Measurements from ENCODE around the gene ERG. TPM values are rescaled to one million over a fixed set of nuclear protein-coding genes. Genes with fewer than 3 reads are reported as not detected.
A peak's percentile ranks its signal among the peaks of the same experiment; 100 is the strongest.

ERG gene
- total and polyA plus RNA-seq, 9 of the 15 experiments (the other 6 are each of a cell fraction or from before 2014, with no cell fraction given), result 0.06 TPM; not detected in 8

DNA sequence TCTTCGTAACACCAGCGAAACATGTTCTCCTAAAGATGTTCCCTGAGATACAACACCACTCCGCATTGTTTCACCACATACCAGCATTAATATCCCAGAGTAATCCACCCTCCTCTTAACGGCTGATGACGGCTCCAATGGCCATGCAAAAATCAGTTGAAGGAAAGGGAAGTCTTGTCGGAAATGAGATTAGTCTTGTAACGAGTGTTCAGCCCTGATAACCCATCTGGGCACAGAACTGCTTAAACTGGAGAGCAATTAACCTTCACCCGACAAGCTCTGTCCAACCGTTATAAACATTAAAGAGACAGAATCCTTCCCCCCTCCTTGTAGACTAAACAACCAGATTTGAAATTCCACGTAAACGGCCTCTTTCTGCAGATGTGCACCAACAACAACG, 21.9 kb downstream of the ERG start (continued):
- TF ChIP-seq MAX (CRISPR knock-in tag; IDR thresholded peaks at IDR 0.05) (no peak), SRSF3 (IDR thresholded peaks at IDR 0.05; ENCODE audit: insufficient read depth, low read length) (no peak), POLR2AphosphoS2 (IDR thresholded peaks at IDR 0.05; ENCODE audit: low read length) (no peak), MAFK (IDR thresholded peaks at IDR 0.05; ENCODE audit: low read length) (no peak), ZNF668 (CRISPR knock-in tag; IDR thresholded peaks at IDR 0.05) (no peak), NCOA6 (IDR thresholded peaks at IDR 0.05) (no peak), TCF3 (CRISPR knock-in tag; IDR thresholded peaks at IDR 0.05) (peak; percentile 90), SP2 (IDR thresholded peaks at IDR 0.05; ENCODE audit: extremely low read depth, low read depth, low read length, poor library complexity, severe bottlenecking) (no peak), ZHX1 (conservative IDR thresholded peaks at IDR 0.05; ENCODE audit: low read length) (no peak), SPI1 (IDR thresholded peaks at IDR 0.05; ENCODE audit: borderline replicate concordance, low read depth, low read length) (peak; percentile 83), HES1 (IDR thresholded peaks at IDR 0.05; ENCODE audit: low read depth) (peak; percentile 93), TBP (optimal IDR thresholded peaks at IDR 0.05; ENCODE audit: low read depth, low read length) (no peak), SMAD4 (CRISPR knock-in tag; conservative IDR thresholded peaks at IDR 0.05) (peak; percentile 100), KAT2B (IDR thresholded peaks at IDR 0.05; ENCODE audit: low read depth, low read length) (no peak)
- TF ChIP-seq, protein P1, sequence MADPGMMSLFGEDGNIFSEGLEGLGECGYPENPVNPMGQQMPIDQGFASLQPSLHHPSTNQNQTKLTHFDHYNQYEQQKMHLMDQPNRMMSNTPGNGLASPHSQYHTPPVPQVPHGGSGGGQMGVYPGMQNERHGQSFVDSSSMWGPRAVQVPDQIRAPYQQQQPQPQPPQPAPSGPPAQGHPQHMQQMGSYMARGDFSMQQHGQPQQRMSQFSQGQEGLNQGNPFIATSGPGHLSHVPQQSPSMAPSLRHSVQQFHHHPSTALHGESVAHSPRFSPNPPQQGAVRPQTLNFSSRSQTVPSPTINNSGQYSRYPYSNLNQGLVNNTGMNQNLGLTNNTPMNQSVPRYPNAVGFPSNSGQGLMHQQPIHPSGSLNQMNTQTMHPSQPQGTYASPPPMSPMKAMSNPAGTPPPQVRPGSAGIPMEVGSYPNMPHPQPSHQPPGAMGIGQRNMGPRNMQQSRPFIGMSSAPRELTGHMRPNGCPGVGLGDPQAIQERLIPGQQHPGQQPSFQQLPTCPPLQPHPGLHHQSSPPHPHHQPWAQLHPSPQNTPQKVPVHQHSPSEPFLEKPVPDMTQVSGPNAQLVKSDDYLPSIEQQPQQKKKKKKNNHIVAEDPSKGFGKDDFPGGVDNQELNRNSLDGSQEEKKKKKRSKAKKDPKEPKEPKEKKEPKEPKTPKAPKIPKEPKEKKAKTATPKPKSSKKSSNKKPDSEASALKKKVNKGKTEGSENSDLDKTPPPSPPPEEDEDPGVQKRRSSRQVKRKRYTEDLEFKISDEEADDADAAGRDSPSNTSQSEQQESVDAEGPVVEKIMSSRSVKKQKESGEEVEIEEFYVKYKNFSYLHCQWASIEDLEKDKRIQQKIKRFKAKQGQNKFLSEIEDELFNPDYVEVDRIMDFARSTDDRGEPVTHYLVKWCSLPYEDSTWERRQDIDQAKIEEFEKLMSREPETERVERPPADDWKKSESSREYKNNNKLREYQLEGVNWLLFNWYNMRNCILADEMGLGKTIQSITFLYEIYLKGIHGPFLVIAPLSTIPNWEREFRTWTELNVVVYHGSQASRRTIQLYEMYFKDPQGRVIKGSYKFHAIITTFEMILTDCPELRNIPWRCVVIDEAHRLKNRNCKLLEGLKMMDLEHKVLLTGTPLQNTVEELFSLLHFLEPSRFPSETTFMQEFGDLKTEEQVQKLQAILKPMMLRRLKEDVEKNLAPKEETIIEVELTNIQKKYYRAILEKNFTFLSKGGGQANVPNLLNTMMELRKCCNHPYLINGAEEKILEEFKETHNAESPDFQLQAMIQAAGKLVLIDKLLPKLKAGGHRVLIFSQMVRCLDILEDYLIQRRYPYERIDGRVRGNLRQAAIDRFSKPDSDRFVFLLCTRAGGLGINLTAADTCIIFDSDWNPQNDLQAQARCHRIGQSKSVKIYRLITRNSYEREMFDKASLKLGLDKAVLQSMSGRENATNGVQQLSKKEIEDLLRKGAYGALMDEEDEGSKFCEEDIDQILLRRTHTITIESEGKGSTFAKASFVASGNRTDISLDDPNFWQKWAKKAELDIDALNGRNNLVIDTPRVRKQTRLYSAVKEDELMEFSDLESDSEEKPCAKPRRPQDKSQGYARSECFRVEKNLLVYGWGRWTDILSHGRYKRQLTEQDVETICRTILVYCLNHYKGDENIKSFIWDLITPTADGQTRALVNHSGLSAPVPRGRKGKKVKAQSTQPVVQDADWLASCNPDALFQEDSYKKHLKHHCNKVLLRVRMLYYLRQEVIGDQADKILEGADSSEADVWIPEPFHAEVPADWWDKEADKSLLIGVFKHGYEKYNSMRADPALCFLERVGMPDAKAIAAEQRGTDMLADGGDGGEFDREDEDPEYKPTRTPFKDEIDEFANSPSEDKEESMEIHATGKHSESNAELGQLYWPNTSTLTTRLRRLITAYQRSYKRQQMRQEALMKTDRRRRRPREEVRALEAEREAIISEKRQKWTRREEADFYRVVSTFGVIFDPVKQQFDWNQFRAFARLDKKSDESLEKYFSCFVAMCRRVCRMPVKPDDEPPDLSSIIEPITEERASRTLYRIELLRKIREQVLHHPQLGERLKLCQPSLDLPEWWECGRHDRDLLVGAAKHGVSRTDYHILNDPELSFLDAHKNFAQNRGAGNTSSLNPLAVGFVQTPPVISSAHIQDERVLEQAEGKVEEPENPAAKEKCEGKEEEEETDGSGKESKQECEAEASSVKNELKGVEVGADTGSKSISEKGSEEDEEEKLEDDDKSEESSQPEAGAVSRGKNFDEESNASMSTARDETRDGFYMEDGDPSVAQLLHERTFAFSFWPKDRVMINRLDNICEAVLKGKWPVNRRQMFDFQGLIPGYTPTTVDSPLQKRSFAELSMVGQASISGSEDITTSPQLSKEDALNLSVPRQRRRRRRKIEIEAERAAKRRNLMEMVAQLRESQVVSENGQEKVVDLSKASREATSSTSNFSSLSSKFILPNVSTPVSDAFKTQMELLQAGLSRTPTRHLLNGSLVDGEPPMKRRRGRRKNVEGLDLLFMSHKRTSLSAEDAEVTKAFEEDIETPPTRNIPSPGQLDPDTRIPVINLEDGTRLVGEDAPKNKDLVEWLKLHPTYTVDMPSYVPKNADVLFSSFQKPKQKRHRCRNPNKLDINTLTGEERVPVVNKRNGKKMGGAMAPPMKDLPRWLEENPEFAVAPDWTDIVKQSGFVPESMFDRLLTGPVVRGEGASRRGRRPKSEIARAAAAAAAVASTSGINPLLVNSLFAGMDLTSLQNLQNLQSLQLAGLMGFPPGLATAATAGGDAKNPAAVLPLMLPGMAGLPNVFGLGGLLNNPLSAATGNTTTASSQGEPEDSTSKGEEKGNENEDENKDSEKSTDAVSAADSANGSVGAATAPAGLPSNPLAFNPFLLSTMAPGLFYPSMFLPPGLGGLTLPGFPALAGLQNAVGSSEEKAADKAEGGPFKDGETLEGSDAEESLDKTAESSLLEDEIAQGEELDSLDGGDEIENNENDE (IDR thresholded peaks at IDR 0.05; ENCODE audit: low read depth, low read length), result no peak
